SH-SY5Y (cell line): Measurements from ENCODE around the gene STRBP.

Source experiments
- GATA2 ChIP-seq: IDR thresholded peaks from 2 replicates; pipeline ENCODE4 v1.6.1; 2011; ENCODE audit warnings: mild to moderate bottlenecking, low read depth, low read length
- GATA3 ChIP-seq: IDR thresholded peaks from 2 replicates; pipeline ENCODE4 v1.6.1; 2011; ENCODE audit warnings: low read depth, mild to moderate bottlenecking, low read length, moderate library complexity

STRBP gene

DNA sequence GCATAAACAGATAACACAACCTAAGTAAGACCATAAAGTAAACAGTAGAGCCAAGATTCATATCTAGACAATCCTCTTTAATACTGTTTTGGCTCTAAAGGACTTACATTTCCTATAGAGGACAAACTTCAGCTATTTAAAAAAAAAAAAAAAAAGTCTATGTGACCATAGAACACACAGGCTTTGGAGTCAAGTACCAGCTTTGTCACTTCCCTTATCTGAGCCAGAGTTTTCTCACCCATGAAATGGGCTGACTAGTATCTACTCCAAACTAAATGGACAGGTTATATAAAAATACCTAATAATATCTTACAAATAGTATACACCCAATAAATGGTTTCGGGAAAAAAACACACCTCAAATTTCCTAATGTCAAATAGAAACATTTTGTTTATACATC is 81.3 kb downstream of the STRBP start:
- TF ChIP-seq GATA2 (no peak), GATA3 (no peak)

DNA sequence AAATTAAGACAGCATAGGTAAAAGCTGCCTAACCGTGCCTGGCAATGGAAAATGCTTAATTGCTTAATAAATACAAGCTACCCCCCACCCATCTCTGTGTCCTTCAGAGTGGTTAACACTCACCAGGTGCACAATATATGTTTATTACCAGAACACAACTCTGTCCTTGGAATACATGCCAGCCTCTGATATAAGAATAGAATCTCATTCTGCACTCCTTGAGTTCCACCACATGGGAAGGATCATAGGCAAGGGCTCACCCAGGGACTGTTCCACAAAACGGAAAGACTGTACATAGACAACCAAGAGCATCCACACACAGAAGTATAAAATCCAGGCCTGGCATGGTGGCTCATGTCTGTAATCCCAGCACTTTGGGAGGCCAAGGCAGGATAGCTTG is 91.4 kb downstream of the STRBP start:
- TF ChIP-seq GATA2 (no peak), GATA3 (no peak)

DNA sequence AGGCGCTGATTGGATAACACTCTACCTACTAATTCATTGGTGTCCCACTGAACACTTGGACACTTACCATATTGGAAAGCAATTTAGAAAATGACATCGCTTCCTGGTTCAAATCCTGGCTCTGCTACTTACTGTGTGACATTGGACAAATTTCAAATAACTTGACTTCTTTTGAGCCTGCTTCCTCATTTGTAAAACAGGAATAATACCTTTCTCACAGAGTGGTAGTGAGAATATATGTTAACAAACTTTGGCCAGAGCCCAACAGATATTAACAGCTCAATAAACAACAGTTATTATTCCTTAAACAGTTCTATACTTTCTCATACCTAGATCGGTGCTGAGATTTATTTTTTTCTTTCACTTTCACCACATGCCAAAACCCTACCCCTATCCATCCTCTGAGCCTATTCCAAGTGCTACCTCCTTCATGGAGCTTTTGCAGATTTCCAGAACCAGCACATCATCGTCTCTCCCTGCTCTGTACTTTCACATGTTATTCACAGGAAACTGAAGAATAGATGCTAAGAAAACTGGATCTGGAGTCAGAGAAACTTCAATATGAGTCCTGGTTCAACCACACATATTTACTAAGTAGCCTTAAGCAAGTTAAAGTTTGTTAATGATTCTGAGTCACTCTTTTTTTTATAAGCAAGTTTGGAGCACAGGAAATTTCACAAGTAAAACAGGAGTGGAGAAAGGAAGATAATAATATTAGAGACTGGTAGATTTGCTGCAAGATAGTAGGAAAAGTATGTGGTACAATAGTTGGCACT is 92.3 kb downstream of the STRBP start:
- TF ChIP-seq GATA2 (no peak), GATA3 (no peak)

DNA sequence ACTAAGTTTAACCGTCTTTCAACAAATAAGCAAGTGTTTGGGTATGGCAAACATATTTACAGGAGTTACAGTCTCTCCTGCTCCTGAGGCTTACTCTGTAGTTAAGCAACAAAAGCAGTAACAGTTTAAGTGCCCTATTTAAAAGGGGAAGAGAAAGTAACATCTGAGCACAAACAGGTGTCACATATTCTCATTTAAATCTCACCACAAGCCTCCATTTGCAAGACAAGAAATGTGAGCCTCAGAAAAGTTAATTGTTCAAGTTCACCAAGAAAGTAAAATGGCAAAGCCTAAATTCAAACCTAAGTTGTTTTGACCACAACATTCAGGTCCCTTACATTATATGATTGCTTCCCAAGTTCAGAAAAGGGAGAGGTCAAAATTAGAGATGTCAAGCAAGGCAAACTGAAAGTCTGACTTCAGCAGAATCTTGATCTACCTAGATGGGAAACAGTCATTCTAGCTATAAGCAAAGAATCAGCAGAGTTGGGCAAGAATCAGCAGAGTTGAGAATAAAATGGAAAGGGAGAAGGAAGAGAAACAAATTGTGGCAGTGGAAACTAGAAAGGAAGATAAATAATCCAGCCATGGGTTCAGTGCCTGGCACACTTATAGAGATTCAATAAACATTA is 93.4 kb downstream of the STRBP start:
- TF ChIP-seq GATA3: no peak
- no peak for TF ChIP-seq GATA2

DNA sequence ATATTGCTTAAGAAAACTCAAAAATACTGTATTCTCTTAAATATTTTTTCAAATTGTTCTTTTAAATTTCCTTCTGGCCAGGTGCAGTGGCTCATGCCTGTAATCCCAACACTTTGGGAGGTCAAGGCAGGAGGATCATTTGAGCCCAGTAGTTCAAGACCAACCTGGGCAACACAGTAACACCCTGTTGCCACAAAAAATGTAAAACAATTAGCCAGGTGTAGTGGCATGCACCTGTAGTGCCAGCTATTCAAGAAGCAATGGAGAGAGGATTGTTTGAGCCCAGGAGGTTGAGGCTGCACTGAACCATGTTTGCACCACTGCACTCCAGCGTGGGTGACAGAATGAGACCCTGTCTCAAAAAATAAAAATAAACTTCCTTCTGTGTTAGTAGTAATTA is 94.3 kb downstream of the STRBP start:
- TF ChIP-seq GATA2 (no peak), GATA3 (no peak)

DNA sequence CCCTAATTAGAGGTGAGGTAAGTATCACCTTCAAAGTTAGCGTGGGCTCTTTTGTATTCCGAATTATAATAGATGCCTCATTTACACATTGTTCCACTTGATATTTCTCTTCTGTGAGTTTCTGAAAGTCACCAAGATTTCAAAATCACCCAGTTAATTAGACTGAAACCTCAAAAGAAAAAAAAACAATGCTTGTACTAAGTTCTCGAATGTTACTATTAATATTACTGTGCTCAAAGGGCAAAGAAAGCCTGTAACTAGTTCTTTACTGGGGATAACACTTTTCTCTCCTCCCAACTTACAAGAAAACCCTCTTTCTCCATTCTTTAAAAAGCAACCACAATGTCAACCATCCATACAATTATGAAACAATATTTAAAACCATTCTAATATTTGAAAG is 98.5 kb downstream of the STRBP start:
- TF ChIP-seq GATA3 (no peak), GATA2 (no peak)

DNA sequence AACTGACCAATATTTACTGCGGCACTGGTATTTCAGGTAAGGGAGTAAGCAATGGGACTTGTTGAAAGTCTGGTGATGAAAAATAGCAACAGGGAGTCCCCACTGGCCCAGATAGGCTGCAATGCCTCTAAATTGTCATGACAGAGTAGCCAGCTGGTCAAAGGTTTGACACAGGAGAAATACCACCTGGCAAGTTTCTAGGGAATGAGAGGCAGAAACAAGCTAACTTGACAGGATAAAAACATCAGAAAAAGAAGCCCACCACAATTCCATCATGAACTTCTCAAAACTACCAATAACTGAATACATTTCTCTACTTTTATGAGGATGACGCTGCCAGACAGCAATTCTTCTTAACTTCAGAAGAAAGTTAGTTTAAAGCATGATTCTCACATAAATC is 99.8 kb downstream of the STRBP start:
- TF ChIP-seq GATA2 (no peak), GATA3 (no peak)

DNA sequence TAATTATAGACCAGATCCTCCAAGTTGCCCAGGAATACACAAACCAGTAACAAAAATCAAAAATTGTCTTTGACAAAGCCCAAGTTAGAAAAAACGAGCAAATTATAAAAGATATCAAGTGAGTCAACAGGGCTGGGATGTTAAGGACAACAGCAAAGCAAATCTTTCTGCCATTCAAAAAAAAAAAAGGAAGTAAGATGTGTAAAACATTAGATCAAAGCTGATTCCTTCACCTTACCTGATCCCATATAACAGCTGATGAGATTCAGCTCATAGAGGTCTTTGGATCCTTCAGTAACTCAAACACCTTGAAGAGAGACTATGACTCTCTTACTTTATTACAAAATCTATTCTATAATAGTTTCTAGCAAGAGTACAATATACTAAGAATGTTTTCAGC is 100.9 kb downstream of the STRBP start:
- TF ChIP-seq GATA2 (no peak), GATA3 (no peak)

DNA sequence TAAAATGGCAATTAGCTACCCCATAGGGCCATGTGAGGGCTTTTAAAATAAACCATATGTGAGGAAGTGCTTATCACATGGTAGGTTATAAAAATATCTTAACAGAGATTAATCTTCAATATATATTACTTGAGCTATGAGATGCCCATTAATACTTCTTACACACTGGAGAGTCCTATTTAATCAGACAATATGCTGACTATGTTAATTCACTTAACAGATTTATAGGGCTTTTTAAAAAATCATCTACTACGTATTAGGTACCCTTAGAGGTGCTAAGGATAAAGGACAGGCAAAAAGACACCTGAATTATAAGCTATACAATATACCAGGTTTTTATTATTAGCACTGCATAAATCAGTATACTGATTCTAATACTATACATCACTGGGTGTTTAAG is 102.6 kb downstream of the STRBP start:
- TF ChIP-seq GATA2 (no peak), GATA3 (no peak)

DNA sequence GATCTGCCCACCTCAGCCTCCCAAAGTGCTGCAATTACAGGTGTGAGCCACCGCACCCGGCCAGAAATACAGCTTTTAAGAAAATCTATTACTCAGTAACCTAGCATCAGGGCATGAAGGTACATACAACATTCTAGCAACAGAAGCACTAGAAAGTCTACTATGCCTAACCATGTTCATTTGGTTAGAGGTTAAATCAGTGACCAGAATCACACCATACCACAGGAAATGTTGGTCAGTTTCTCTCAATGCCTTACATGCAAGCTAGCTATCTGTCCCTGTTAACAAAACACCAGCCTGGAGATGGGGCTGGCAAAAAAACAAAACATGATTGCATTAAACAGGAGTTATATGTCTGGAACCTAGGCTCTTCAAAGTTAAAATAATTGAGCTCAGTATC is 104.1 kb downstream of the STRBP start:
- TF ChIP-seq GATA2 (no peak), GATA3 (no peak)

DNA sequence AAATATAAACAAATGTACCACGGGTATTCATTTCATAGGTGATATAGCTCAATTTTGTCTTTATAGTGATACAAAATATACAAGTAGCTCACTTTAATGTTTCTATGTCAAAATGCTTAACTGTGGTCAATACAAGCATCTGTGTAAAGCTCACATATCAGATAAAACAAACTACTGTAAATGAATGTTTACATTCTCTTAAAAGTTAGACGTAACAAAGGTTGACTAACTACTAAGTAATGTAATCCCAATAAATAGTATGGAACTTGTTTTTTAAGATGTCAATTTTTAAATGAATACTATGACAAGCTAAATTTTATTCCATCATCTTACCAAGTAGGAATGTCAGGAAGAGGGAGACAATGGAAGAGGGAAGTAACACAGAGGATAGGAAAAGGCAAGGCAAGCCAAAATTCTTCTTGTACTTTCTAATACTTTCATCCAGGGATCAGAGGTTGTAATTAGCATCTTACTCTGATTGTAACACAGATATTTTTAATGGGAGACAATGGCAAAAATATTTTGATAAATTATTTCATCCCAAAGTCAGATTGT is 105.5 kb downstream of the STRBP start:
- no peak for TF ChIP-seq GATA2
- no peak for TF ChIP-seq GATA3

DNA sequence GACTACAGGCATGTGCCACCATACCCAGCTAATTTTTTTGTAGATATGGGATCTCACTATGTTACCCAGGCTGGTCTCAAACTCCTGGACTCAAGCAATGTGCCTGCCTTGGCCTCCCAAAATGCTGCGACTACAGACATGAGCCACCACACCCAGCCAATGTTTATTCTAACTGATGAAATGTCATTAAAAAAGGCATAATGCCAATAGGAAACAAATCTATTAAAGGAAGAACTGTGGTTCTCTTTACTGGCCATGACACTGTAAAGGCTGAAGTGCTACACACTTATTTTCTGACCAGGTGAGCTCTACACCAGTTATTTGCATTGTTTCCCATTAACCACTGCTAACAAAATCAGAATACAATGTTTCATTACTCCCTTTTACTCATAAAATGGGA is 106.0 kb downstream of the STRBP start:
- TF ChIP-seq GATA2 (no peak), GATA3 (no peak)

DNA sequence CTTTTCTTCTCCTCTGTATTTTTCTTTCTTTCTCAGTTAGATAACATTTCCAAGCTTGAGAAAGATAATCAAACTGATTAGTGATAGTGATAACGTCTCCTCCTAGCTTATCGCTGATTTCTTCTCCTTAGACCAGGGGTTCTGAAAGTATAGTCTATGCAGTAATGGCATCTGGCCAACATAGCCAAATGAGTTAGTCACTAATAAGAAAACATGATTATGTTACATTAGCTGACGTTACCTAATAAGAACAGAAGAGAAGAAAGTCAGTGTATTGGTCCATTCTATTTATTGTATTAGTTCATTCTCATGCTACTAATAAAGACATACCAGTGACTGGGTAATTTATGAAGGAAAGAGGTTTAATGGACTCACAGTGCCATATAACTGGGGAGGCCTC is 111.2 kb downstream of the STRBP start:
- TF ChIP-seq GATA2 (no peak), GATA3 (no peak)

DNA sequence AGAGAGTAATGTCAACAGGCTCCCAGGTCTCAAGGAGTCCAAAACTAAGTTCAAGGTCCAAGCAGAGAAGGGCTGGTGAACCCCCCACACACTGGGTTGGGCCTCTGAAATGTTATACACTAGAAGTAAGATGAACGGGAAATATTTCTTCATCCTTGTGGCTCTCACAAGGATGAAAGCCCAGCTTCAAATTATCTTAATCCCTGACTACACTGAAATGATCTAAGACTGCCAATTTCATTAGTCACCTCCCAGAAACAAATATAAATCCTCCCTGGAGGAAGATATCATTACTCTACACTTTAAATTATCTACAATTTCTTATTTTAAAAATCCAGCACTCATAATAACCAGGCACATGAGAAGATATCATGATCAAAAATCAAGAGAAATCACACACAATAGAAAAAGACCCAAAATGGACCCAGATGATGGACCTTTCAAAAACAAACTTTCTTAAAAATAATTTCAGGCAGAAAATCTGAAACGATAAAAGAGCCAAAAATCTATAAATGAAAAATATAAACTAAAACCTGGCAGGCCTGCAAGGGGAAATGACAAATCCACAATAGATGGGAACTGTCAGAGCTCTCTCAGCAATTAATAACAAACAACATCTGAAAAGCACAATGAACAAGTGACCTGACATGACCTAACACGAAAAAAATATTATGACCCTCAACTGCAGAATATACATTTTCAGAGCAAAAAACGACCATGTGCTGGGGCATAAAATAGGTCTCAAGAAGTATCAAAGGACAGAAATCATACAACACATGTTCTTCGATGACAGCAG is 117.5 kb downstream of the STRBP start:
- no peak for TF ChIP-seq GATA3
- no peak for TF ChIP-seq GATA2
